Measurements from ENCODE around the gene PCBP3. TPM values are rescaled to one million over a fixed set of nuclear protein-coding genes. Genes with fewer than 3 reads are reported as not detected.

PCBP3 gene
- total RNA-seq, 6 experiments from 2014 or later: 0.37 to 1.5 (median 0.69) TPM

- Histone ChIP-seq H3K36me3 (no peaks in the 10 kb centered on the region), H3K27me3 (peaks cover 0 to 6% of the 10 kb centered on the region in 2 donors), H3K4me1 (peaks cover 0 to 12% (median 3%) of the 10 kb centered on the region in 4 donors), H3K4me3 (no peak overlapping the region), H3K27ac (no peak overlapping the region), H3K9me3 (no peaks in the 10 kb centered on the region)
- intact Hi-C loops (cut with DNase I): no loop called here
- 67% methylated on average over 1 of the region's 20 CpGs for WGBS (ENCODE audit: insufficient coverage, low coverage, low lambda C conversion rate, missing lambda C conversion rate)
- DNase-seq (no peak), ATAC-seq (no peak)
- TF ChIP-seq CTCF (IDR thresholded peaks at IDR 0.05) (no peak), POLR2A (IDR thresholded peaks at IDR 0.05) (no peak)
Observed at GRCh38 chr21:45979141-45979631, 335.7 kb downstream of the PCBP3 start.

- intact Hi-C loops (cut with DNase I): no loop called here
- peaks cover 0 to 8% (median 2%) of the 10 kb centered on the region in 4 donors for H3K4me1 ChIP-seq
- no peak overlapping the region for H3K4me3 ChIP-seq
- H3K27me3 ChIP-seq: peaks cover 0 to 6% of the 10 kb centered on the region in 2 donors
- H3K36me3 ChIP-seq: no peaks in the 10 kb centered on the region
- H3K27ac ChIP-seq: no peak overlapping the region
- DNase-seq (no peak), ATAC-seq (no peak)
- H3K9me3 ChIP-seq: no peaks in the 10 kb centered on the region
- TF ChIP-seq CTCF (IDR thresholded peaks at IDR 0.05) (no peak), POLR2A (IDR thresholded peaks at IDR 0.05) (no peak)
- WGBS (ENCODE audit: insufficient coverage, low coverage, low lambda C conversion rate, missing lambda C conversion rate): 56% methylated on average over 3 of the region's 7 CpGs
Observed at GRCh38 chr21:45979651-45980050, 336.1 kb downstream of the PCBP3 start.

GRCh38 chr21:45980271-45980670, 336.7 kb downstream of the PCBP3 start:
- TF ChIP-seq CTCF (IDR thresholded peaks at IDR 0.05) (no peak), POLR2A (IDR thresholded peaks at IDR 0.05) (no peak)
- no peak for ATAC-seq
- Histone ChIP-seq H3K36me3 (no peaks in the 10 kb centered on the region), H3K27me3 (peaks cover 0 to under 1% of the 10 kb centered on the region in 2 donors), H3K4me1 (peaks cover 0 to 4% (median 2%) of the 10 kb centered on the region in 4 donors), H3K4me3 (no peak overlapping the region), H3K9me3 (no peaks in the 10 kb centered on the region), H3K27ac (no peak overlapping the region)
- DNase-seq: no peak
- WGBS (ENCODE audit: insufficient coverage, low coverage, low lambda C conversion rate, missing lambda C conversion rate): 56% methylated on average over 2 of the region's 2 CpGs
- intact Hi-C loops (cut with DNase I): no loop called here

GRCh38 chr21:45980697-45981096, 337.2 kb downstream of the PCBP3 start:
- H3K27me3 ChIP-seq: no peaks in the 10 kb centered on the region
- H3K4me3 ChIP-seq: peak overlapping the region in 2 of 3 donors; percentile 32 to 49
- TF ChIP-seq POLR2A (IDR thresholded peaks at IDR 0.05): no peak
- TF ChIP-seq CTCF (IDR thresholded peaks at IDR 0.05): no peak
- H3K36me3 ChIP-seq: no peaks in the 10 kb centered on the region
- no peak for DNase-seq
- no peaks in the 10 kb centered on the region for H3K9me3 ChIP-seq
- no peak for ATAC-seq
- peaks cover 0 to 4% (median 2%) of the 10 kb centered on the region in 4 donors for H3K4me1 ChIP-seq
- H3K27ac ChIP-seq: peak overlapping the region in 1 of 3 donors; percentile 26
- intact Hi-C loops (cut with DNase I): no loop called here

Data from right lobe of liver (tissue), 6 donors.